ENCODE results near the gene SLC35F4.
"Not testable (repeated sequence)": the region's sequence is repeated elsewhere in the genome, so short reads cannot be mapped to it uniquely, and the experiment has no call there.

The SLC35F4 gene

DNA sequence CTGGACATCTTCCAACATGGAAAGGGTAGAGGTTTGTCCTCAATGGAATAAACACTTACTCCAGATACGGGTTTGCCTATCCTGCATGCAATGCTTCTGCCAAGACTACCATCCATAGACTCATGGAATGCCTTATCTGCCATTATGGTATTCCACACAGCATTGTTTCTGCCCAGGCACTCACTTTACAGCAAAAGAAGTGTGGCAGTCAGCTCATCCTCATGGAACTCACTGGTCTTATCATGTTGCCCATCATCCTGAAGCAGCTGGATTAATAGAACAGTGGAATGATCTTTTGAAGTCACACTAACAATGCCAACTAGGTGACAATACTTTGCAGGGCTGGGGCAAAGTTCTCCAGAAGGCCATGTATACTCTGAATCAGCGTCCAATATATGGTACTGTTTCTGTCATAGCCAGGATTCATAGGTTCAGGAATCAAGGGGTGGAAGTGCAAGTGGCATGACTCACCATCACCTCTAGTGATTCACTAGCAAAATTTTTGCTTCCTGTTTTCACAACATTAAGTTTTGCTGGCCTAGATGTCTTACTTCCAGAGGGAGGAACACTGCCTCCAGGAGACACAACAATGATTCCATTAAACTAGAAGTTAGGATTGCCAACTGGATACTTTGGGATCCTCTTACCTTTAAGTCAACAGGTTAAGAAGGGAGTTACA is 140.4 kb downstream of the SLC35F4 start:
- DNase-seq (ENCODE audit: low spot score), result no peak

- not testable (repeated sequence) for DNase-seq (ENCODE audit: low spot score)
Measured at GRCh38 chr14:57722141-57722540, 143.8 kb downstream of the SLC35F4 start.

GRCh38 chr14:57714487-57714931 is 151.4 kb downstream of the SLC35F4 start:
- no peak for DNase-seq (ENCODE audit: low spot score)

DNA sequence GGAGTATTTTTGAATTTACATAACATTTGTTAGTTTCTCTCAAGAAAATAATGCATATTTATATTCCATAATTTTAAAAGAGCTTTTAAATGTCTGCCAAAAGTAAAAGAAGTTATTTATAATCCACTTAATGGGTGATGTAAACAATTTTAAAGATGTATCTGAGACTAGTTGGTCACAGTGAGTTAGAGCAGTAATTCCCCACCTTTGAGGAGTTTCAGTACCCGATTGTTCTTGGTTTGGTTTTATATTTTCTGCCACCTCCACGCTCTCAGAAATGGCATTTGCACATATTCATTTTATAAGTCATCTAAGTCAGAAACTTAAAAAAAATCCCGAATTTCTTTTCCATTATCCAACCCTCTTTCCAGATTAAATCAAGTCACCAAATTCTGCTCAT is 153.2 kb downstream of the SLC35F4 start:
- DNase-seq (ENCODE audit: low spot score), result no peak

DNA sequence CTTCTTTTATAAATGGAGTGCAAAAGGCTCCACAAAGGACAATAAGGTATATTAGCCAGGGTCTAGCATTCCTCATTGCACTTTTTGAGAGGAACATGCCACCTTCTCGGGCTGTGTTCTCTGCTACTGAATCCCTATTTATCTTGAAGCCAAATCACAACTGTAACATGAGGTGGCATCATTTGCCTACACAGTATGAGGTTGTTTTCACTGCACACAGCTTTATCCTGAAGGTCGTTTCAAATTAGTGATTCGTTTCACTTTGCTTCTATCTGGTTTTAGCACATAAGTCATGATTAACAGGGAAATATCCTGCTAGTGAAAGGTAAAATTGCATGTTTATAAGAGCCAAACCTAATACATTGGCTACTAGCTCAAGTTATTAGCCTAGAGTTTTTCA is 153.8 kb downstream of the SLC35F4 start:
- no peak for DNase-seq (ENCODE audit: low spot score)

GRCh38 chr14:57709909-57710308 is 156.0 kb downstream of the SLC35F4 start:
- DNase-seq (ENCODE audit: low spot score), result no peak

DNA sequence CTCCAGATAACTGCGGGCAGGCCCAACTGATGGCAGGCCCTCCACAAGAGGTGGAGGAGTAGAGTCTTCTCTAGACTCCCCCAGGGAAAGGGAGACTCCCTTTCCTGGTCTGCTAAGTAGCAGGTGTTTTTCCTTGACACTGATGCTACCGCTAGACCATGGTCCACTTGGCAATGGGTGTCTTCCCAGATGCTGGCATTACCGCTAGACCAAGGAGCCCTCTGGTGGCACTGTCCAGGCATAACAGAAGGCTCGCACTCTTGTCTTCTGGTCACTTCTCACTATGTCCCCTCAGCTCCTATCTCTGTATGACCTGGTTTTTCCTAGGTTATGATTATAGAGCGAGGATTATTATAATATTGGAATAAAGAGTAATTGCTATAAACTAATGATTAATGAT is 156.8 kb downstream of the SLC35F4 start:
- not testable (repeated sequence) for DNase-seq (ENCODE audit: low spot score)

GRCh38 chr14:57707219-57707618 is 158.7 kb downstream of the SLC35F4 start:
- DNase-seq (ENCODE audit: low spot score), result no peak

DNA sequence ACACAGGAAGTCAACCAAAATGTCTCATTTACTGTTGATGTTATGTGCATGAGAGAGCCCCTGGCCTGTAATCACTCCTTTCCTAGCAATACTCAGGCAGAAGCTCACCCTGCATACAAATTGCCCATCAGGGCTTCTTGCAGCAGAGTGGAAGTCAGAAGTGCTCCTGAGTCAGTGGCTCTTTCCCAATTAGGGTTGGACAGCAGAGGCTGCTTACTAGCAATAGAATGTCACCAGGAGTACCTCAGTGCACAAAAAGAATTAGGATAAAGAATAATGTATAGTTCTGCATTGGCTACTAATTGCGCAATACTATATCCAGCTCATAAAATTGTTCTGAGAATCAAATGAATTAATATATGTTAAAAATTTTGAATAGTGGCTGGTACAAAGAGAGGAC is 161.1 kb downstream of the SLC35F4 start:
- no peak for DNase-seq (ENCODE audit: low spot score)

DNA sequence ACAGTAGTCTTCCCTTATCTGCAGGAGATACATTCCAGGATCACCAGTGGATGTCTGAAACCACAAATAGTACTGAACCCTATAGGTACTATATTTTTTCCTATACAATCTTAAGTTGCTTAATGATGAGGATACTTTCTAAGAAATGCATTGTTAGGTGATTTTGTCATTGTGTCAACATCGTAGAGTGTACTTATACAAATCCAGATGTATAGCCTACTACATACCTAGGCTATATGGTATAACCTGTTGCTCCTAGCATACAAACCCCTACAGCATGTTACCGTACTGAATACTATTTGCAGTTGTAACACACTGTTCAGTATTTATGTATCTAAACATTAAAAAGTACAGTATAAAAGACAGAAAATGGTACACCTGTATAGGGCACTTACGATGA is 165.9 kb downstream of the SLC35F4 start:
- DNase-seq (ENCODE audit: low spot score), result no peak

GRCh38 chr14:57692671-57693070 is 173.2 kb downstream of the SLC35F4 start:
- peak; percentile 0 for DNase-seq (ENCODE audit: low spot score)

DNA sequence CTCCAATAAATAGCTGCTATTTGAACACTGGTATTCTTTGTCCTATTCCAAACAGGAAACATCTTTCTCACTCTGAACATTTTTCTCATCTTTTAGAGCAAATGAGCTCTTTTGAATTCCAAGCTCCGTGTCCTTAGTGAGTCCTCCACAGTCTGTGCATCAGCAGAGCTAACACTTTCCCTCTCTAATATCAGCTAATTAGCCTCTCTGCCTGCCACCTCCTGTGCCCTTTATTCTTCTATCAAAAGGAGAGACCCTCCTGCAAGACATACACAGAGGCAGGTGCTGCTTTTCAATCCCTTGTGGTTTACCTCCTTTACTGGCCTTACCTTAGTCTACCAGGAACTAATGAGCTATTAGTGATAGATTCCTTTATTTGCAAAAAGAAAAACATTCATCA is 178.5 kb downstream of the SLC35F4 start:
- no peak for DNase-seq (ENCODE audit: low spot score)

GRCh38 chr14:57686304-57686703 is 179.6 kb downstream of the SLC35F4 start:
- DNase-seq (ENCODE audit: low spot score), result no peak

DNA sequence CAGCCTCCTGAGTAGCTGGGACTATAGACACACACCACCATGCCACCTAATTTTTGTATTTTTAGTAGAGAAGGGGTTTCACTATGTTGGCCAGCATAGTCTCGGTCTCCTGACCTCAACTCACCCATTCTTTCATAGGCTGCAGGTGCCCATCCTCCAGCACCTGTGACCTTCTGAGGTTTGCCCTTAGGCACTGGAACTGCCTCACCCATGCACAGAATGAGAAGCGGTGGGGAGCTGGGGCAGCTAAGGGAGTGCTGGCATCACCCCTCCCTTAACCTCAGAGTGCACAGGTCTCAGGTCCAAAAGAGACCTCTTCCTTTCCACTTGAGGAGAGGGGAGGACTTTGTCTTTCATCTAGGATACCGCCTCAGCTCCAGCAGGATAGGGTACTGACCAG is 194.9 kb downstream of the SLC35F4 start:
- no peak for DNase-seq (ENCODE audit: low spot score)

DNA sequence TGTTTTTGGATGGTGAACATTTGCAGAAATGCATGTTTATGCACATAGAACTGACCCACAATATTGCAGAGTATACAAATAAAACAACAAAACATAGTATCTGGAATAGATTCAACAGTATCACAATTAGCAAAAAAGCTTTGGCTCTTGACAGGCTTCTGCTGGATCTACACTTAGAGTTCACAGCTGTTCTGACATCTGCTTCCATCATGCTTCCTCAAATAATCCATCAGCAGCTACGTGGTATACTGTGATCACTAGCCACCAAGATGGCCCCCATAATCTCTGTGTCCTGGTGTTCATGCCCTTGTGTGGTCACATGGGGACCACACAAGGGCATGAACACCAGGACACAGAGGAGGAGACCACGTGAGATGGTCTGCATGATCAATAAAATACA is 205.7 kb downstream of the SLC35F4 start:
- no peak for DNase-seq (ENCODE audit: low spot score)

DNA sequence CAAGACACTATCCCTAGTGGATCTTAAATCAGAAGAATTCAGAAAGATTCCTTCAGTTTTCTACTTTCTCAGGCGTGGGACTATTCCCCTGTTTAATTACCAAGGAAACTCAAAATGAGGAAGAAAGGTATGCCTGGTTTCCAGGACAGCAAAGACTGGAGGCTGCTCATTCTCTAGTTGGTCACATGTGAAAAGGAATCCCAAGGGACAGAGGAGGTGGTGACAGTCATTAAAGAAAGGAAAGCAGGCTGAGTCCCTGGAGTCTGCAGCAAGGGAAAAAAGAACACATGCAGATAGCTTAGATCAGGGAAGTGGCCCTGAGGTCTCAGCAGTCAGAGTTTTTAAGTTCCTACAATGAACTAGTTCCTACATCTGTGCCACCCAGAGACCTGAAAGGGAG is 206.8 kb downstream of the SLC35F4 start:
- DNase-seq (ENCODE audit: low spot score), result no peak

- DNase-seq (ENCODE audit: low spot score), result no peak
Measured at GRCh38 chr14:57657487-57657886, 208.4 kb downstream of the SLC35F4 start.

DNA sequence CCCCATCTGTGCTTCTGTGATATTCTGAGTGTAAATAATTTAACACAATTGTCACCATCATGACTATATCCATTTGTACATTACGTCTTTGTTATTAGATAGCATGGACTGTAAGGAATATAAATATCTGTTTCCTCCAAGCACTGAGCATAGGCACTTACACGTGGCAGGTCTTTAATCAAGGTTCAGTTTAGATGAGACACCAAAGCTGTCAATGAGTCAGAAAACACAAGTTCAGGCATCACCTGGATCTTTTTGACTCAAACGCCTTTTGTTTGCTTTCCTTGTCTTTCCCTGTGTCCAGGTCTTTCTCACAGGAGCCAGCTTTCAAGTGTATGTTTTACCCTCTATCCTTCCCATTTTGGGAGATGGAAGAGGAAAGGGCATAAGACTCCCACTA is 209.0 kb downstream of the SLC35F4 start:
- no peak for DNase-seq (ENCODE audit: low spot score)

DNA sequence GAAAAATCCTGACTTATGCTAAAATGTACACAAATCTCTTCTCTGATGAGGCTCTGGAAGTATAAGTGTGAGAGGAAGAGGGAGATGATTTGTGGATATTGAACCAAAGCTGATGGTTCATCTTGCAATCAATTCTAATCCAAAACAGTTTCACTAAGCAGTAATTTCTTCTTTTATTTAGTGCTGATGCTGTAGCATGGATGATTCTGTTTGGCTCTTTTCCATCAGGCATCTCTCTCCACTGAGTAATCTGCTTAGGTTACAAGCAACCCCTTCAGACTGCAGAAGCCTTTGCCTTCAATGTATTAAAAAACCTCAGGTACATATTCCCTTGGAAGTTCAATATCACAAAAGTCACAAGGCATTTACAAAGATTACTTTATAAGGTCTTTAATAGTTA is 213.1 kb downstream of the SLC35F4 start:
- DNase-seq (ENCODE audit: low spot score), result no peak

- DNase-seq (ENCODE audit: low spot score), result no peak
Measured at GRCh38 chr14:57641776-57642175, 224.1 kb downstream of the SLC35F4 start.

- DNase-seq (ENCODE audit: low spot score), result no peak
Measured at GRCh38 chr14:57640036-57640435, 225.9 kb downstream of the SLC35F4 start.

GRCh38 chr14:57637901-57638300 is 228.0 kb downstream of the SLC35F4 start:
- no peak for DNase-seq (ENCODE audit: low spot score)

DNA sequence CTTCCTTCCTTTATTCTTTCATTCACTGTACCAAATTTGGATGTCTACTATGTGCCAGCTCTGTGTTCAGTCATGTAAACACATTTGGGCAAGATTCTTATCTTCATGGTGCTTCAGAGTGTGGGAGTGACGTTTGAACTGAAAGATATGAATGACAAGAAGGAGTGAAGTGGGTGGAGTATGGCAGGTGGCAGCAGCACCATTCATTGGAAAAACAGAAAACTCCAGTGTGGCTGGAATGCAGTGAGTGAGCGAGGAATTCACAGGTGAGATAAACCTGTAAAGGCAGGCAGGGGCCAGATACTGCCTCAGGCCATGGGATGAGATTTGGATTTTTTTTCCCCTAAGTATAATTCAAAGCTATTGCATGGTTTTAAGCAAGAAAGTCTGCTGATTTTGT is 231.6 kb downstream of the SLC35F4 start:
- no peak for DNase-seq (ENCODE audit: low spot score)

- DNase-seq (ENCODE audit: low spot score), result no peak
Measured at GRCh38 chr14:57632649-57633048, 233.2 kb downstream of the SLC35F4 start.

- DNase-seq (ENCODE audit: low spot score), result no peak
Measured at GRCh38 chr14:57617510-57617909, 248.4 kb downstream of the SLC35F4 start.

Measured in hepatic stellate cell (primary cell).